Measurements from ENCODE around the gene CACFD1.
A peak's percentile ranks its signal among the peaks of the same experiment; 100 is the strongest.

CACFD1 gene

DNA sequence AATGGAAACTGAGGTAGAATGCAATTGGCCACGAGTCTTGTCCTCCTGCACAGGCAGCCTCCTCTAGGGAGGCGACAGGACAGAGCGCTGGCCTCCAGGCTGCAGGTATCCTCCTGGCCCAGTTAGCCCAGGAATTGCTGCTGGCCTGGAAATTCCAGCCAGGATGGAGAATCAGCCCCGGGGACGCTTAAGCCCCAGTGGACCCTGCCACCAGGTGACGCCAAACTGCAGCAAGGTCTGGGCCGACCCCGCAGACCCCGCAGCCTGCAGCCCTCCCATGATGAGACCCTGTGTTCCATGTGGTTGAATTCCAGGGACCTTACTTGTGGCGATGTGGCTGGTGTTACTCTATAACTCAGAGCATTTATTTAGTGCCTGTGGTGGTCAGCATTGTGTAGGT, 7.3 kb downstream of the CACFD1 start:
- no peak for DNase-seq

DNA sequence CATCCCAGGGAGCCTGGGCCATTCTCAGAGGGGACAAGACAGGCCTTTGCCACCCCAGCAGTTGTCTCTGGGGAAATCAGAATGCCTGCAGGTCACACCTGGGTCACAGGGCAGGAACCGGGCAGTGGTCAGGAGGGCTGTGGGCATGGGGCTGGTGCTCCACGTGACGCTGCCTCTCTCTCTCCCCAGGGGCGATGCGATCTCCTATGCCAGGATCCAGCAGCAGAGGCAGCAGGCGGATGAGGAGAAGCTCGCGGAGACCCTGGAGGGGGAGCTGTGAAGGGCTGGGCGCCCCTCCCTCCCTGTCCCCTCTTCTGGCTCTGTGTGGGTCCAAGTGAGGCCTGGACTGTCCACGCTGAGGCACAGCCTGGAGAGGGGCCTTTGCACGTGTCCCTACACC, 8.6 kb downstream of the CACFD1 start:
- DNase-seq, result no peak

DNA sequence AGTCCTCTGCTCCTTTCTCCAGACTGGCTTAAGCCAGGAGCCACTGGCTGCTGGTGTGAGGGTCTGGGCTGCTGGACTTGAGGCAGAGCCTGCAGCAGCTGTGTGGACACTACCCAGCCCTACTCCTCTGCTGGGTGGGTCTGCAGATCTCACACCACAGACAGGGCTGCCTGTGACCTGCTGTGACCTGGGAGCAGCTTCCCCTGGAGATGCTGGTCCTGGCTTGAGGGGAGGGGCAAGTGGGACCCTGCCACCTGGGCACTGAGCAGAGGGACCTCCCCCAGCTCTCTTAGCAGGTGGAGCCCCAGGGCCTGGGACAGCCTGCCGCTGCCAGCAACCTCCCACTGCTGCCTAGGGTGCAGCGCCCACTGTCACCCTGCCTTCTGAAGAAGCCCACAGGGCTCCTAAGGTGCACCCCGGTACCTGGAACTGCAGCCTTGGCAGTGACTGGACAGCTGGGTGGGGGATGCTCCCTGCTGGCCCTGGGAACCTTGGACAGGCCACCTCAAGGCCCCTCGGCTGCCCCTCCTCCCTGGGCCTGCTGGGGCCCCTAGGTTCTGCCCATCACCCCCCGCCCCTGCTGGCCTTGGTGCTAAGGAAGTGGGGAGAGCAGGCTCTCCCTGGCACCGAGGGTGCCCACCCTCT, 9.1 kb downstream of the CACFD1 start:
- DNase-seq, result no peak

DNA sequence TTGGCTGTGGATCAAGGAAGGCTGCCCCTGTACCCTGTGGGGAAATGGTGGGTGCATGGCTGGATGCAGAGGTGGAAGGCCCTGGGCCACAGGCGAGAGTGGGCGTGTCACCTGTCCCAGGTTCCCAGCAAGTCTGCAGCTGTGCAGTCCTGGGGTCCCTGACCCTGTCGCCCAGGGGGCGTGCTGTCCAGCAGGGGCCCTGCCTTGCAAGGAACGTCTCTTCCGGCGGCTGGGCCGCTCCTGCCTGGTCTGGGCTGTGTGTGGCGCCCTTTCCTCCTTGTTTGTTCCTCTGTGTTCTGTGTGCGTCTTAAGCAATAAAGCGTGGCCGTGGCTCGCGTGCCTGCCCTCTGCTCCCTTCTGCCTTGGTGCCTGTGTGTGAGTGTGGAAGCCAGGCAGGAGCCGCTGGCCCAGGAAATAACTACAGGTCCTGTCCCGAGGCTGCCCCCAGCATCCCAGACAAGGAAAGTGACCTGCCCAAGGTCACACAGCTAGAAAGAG, 10.7 kb downstream of the CACFD1 start:
- no peak for DNase-seq

DNA sequence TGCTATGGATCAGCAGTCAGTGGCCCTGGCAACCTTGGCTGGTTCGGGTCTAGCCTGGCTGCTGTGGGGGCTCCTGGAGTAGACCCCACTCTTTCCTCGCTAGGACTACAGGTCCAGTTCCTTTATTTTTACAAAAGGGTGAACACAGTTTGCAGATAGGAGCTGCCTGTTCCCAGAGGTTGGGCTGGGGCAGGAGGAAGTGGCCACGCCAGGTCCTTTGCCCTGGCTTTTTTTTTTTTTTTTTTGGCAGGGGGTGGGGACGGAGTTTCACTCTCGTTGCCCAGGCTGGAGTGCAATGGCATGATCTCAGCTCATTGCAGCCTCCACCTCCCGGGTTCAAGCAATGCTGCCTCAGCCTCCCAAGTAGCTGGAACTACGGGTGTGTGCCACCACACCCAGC, 11.2 kb downstream of the CACFD1 start:
- no peak for DNase-seq

DNA sequence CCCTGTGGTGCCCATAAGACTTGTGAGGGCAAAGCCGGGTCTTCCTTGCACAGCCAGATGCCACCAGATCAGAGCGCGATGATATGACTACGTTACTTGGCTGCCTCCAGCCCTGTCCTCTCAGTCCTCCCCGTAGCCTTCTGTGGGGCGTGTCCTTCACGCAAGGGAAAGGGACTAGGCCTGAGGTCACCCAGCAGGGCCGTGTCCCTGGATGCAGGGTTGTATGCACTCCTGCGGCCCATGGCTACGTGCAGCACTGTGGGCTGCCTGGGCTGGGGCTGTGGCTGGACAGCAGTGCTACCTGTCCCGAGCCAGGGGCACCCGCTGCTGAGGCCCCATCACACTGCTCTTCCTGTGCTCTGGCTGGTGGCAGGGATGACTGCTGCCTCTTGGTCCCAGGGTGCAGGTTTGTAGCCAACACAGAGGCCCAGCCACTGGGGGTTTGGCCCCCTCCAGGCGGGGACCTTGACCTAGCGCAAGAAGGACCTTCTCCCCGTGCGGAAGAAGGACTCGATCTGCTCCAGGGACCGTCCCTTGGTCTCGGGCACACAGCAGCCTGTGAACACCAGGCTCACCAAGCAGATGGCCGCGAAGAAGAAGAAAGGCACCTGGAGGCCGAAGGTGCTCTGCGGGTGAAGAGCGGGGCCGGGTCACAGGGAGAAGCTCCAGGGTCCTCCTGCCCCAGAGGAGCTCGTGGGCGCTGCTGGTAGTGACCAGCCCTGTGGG, 11.9 kb downstream of the CACFD1 start:
- no peak for DNase-seq

DNA sequence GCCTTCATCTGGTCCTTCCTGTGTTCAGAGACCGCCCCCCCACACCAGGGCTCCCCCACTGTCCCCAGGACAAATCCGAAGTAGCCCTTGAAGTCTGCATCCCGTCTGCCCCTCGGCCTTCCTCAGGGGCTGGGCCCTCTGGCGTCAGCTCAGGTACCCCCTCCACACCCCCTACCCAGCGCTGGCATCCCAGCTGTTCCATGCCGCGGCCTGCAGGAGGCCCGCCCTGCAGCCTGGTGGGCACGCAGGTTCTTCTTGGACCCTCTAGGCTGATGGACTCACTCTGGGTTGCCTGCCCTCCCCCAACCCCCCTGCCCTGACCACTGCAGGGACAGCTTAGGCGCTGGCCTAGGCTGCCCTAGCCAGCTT, 12.5 kb downstream of the CACFD1 start:
- no peak for DNase-seq

DNA sequence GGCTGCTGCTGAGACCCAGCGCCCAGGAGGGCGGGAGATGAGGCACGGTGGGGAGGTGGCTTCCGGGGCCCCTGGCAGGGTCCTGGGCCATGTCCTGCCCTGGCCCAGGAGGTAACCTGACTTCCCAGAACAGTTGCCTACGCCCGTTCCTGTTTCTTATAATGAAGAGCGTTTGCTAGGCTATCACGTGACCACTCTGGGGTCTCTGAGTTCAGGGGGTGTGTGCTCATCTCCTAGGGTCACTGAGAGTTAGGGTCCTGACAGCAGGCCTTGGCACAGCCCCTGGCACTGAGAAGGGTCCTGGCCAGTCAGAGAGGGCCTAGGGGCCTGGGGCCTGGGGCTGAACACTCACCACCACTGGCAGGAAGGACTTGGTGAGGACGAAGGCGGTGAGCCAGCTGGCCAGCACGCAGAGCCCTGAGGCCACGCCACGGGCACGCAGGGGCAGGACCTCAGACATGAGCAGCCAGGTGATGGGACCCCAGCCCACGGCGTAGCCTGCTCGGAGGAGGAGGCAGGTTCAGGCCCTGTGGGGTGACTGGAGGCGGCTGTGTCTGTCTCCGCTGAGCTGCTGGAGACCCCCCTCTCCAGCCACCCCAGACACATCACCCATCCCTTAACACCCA, 13.1 kb downstream of the CACFD1 start:
- DNase-seq, result no peak

DNA sequence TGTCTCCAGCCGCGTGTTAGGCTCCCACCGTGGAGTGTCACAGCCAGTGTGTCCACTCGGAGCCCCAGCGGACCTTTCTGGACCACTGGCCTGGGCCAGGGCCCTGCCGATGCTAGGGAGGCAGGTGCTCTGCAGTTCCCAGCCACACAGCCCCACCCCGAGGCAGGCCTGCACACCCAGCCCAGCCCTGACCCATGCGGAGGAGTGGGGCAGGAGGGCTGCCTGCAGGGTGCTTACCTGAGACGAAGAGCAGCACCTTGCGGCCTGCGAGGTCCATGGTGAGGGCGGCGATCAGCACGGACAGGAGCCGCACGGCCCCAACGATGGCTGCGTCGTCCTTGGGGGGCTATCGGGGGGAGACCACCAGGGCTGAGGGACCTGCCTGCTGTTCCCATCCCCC, 14.0 kb downstream of the CACFD1 start:
- no peak for DNase-seq

DNA sequence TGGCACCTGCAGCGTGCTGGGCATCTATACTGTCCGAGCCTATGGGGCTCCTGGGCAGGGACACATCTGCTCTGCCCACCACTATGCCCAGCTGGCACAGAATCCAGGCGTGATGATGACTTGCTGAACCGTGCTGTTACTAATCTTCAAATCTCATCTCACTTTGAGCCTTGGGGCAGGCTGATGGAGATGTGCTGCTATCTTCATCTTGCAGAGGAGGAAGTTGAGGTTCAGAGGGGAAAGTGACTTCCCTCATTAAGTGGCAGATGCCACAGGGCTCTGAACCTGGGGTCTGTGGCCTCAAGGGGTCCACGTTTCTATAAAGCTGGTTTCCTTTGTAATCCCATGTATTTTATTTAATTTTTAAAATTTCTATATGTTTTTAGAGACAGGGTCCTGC, 14.4 kb downstream of the CACFD1 start:
- DNase-seq, result no peak

DNA sequence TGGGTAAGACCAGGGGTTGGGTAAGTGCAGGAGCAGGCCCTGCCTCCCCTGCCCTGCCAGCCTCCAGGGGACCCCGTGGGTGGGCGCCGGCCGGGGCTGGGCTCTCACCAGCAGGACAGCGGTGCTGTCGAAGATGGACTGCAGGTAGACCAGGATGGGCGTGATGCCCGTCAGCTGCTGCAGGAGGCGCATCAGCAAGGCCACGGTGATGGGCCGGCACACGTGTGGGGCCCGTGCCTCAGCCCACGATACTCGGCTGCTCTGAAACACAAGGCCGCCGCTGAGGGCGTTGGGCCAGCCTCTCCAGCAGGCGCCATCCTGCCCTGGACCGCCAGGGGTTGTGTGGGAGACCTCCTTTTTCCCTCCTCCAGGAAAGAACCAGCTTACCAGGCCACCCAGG, 15.1 kb downstream of the CACFD1 start:
- no peak for DNase-seq

DNA sequence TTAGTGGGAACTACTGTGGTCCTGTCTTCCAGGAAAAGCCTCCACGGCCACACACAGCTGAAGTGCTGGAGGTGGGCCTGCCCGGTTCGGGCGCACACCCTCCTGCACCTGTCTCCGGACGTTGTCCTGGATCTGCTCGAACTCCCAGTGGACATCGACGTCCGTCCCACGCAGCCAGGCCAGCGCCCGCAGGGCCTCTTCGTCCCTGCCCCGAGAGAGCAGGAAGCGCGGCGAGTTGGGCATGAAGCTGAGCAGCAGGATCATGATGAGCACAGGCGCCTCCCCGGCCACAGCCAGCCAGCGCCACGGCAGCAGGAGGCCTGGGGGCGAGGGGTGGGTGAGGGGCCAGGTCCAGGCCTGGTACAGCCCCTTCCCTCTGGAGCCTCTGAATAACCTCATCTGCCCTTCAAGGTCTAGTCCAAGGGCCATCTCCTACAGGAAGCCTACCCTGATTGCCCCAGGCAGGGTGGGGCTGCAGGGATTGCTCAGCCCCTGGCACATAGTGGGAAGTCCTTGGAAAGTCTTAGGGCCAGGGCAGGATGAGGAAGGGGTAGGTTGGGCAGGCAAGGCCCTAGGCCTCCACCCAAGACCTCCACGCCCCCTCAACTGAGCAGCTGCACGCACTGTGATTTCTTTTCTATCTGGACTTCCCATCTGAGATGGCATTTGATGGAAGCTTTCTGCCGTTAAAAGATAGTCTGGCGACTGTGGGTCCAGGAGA, 15.7 kb downstream of the CACFD1 start:
- DNase-seq, result no peak

DNA sequence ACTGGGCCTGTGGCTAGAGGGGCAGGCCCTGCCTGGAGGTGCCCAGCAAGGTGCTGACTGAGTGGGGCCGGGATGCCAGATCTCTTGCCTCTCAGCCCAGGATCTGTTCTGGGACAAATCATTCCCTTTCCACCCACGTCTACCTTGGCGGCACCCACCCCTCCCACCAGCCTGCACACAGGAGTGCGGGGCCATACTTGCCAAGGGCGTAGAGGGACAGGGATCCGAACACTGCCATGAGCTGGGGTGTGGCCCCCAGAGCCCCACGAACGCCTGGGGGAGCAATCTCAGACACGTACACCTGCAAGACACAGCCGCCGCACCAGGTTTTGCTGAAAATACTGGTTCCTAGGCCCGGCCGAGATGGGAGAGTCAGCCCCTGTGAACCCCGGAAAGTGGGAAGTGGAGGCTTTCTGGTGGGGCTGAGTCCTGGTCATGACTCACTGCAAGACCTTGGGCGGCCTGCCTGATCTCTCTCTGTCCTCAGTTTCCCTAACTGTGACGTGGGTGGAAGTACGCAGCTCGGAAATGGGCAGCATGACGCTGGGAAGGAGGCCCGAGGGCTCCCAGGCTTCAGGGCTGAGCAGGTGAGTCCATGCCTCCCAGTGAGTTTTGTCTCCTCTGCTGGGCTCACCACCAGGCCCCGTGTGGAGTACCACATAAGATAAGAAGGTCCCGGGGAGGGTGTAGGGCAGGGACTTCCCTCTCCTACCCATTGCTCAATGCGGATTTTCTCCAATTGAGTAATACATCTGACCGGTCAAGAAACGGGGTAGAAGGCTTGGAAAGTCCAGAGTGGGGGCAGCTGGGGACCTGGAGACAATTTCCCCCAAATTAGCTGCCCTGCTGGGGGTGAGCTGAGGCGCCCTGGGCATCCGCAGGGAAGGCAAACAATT, 16.5 kb downstream of the CACFD1 start:
- DNase-seq, result no peak

DNA sequence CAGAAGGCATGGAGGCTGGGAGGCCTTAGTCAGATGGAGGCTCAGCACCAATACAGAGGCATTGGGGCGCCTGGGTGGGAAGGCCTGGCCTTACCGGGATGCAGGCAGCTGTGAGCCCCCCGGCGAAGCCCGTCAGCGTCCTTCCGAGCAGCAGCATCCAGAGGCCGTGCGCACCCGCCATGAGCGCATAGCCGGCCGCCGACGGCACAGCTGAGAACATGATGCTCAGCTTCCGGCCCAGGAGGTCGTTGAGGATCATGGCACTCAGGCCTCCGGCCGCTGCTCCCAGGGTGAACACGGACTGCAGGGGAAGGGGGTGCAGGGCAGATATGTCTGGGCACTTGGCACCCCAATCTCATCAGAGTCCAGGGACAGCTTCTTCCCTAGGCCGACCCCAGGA, 17.2 kb downstream of the CACFD1 start:
- DNase-seq, result no peak

DNA sequence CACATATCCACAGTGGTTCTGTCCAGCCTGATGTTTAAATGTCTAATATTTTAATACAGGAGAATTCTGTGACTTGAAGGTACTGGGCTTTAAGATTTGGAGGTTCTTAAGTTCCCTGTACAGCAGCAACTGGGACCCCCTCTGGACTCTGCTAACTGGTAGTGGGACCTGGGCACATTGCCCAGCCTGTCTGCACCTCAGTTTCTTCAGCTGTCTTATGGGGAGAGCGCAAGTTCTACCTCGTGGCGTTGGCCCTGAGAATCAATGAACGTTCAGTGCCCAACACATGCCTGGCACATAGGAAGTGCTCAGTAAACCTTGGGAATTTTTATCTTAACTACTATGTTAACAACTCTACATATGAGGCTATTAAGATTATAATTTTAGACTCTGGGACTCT, 17.7 kb downstream of the CACFD1 start:
- no peak for DNase-seq

DNA sequence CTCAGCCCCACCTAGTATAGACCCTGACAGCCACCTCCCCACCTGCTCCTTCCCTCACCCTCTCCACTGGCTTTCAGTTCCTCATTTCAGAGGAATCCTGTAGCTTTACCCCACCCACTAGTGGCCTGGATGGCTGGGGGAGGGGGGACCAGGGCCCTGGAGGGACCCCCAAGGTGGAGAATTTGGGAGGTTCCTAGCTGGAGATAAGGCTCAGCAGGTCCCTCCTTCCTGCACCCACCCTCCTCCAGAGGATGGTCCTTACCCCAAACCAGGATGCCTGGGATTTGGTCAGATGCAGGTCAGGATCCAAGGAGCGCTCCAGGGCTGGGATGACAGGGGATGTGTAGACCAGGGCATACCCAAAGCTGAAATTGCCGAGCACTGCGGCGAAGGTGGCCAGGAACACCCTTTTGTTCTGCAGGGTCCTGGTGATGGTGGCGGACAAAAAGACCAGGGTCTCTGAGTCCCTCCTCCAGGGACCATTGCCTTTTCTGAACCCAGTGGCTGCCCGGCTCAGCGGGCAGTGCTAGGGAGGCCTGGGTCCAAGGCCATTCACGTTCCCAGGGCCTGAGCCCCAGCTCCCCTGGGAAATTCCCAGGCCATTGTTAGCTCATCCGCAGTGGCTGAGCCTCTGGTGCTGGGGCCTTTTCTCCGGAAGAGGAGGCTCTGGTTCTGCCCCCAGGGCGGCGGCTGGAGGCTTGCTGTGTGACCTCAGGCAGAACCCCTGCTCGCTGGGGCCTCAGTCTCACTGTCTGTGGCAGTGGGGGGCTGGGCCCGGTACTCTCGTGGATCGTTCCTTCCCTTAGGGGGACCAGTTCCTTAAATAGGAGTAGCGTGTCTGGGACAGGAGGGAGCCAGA, 18.4 kb downstream of the CACFD1 start:
- DNase-seq, result no peak

DNA sequence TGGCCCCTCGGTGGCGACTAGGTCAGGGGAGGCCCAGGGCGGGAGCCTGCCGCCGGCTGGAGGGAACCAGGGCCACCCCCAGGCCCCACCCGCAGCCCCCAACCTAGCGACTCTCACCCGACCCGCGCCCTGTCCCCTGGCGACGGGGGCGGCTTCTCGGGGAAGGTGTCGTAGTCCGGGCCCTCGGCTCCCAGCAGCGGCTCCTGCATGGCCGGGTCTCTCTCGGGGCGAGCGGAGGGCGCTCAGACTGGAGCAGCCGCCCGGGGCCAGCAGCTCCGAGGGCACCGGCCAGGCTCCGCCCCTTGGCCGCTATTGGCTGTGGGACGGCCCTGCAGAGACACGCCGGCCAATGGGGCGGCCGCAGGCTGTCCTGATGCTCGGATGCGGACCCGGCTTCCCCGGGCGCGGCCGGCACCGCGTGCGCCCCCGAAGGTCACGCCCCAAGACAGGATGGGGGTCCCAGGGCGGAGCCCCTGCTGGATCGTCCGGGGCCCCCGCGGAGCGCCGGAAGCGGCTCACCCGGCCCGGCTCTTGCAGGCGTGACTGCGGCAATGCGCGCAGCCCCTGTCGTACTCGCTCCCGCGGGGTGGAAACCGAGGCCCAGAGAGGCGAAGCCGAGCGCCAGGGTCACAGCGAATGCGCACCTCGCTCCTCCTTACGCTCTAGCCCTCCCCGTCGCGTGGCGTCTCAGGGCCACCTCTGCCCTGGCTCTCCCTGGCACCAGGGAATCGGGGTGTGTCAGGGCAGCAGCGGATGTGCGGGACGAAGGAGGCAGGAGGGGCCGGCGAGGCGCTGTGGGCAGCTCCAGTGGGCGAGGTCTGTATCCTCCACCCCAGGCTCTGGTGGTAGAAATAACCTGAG, 19.3 kb downstream of the CACFD1 start, which contains the start of gene SLC2A6:
SLC2A6 (minus strand) TSS at position 249 of the 861 bp plus-strand sequence; CDS start at position 209, 40 bp downstream.
- DNase-seq, result peak; percentile 72

DNA sequence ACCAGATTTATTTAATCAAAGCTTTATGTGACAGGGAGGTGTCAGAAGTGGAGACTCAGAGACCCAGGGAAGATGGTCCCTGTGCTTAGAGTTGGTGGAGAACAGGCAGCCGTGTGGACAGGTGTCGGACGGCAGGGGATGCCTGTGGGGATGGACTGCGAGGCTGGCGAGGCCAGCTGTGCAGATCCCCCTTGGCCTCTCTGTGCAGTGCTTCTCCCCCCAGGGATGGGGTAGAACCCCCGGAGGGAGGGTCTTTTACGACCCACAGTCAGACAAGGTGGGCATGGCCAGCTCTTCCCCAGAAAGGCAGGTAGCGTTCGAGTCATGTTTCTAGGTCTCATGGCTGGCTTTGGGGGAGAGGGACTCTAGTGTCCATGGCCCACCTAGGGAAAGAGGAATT, 23.8 kb downstream of the CACFD1 start:
- DNase-seq, result no peak

DNA sequence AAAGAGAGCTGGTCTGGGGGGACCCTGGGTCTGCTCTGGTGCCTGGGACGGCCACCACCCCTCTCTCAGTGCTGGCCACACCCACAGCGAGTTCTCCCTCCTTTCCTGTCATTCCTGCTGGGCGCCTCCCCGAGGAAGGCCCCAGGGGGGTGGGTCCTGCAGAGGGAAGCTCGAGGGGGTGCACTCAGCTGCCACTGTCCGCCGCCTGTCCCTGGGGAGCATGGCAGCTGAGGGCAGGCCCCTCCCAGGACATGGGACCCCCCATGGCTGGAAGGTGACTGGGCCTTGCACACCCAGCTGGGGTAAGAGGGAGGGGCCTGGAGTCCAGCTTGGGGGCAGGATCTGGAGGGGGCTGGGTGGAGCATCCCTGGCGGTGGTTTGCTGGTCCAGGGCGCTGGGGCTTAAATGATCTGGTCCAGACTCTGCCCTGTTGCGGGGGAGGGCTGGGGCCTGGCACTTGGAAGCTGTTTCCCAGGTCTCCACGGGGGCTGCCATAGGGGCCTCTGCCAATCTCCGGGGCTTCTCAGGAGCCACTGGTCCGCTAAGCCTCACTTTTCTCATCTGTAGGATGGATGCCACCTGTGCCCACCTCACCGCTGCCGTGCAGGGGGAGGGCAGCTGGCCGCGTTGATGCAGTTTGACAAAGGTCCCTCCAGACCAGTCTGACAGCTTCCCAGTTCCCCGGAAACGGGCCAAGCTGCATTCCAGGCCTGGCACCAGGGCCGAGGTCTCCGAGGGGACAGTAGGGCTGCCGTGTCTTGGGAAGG, 25.1 kb downstream of the CACFD1 start:
- no peak for DNase-seq

Measured in NCI-H1694 treated with DMSO at 0.1 percent for 48 hours (cell line).